Nephron progenitor cell (in vitro differentiated cells): ENCODE data around the gene CTSW.

Source experiments
- DNase-seq: peaks from one replicate; pipeline ENCODE4 v3.0.0; 2021
- H3K27ac Mint-ChIP-seq: 2 replicates; pipeline ENCODE4 v1.8.0; 2021; ENCODE audit warnings: mild to moderate bottlenecking, moderate library complexity, mixed read lengths
- H3K27me3 Mint-ChIP-seq: 2 replicates; pipeline ENCODE4 v1.8.0; 2021; ENCODE audit warnings: mild to moderate bottlenecking, low read depth, mixed read lengths; ENCODE audit not compliant: poor library complexity
- H3K36me3 Mint-ChIP-seq: 2 replicates; pipeline ENCODE4 v1.8.0; 2021; ENCODE audit warnings: low read depth, mixed read lengths
- H3K4me1 Mint-ChIP-seq: 2 replicates; pipeline ENCODE4 v1.8.0; 2021; ENCODE audit warnings: mixed read lengths
- H3K4me3 Mint-ChIP-seq: 2 replicates; pipeline ENCODE4 v1.8.0; 2021; ENCODE audit warnings: mild to moderate bottlenecking, moderate library complexity, mixed read lengths
- H3K9me3 Mint-ChIP-seq: 2 replicates; pipeline ENCODE4 v1.8.0; 2021; ENCODE audit warnings: mild to moderate bottlenecking, moderate library complexity, mixed read lengths
- TF ChIP-seq, protein P1 (sequence below): fragments of 200-600 bp; sonication (generic); IDR thresholded peaks from 2 replicates; pipeline ENCODE4 v1.5.0; 2021; ENCODE audit warnings: antibody characterized with exemption

CTSW gene

DNA sequence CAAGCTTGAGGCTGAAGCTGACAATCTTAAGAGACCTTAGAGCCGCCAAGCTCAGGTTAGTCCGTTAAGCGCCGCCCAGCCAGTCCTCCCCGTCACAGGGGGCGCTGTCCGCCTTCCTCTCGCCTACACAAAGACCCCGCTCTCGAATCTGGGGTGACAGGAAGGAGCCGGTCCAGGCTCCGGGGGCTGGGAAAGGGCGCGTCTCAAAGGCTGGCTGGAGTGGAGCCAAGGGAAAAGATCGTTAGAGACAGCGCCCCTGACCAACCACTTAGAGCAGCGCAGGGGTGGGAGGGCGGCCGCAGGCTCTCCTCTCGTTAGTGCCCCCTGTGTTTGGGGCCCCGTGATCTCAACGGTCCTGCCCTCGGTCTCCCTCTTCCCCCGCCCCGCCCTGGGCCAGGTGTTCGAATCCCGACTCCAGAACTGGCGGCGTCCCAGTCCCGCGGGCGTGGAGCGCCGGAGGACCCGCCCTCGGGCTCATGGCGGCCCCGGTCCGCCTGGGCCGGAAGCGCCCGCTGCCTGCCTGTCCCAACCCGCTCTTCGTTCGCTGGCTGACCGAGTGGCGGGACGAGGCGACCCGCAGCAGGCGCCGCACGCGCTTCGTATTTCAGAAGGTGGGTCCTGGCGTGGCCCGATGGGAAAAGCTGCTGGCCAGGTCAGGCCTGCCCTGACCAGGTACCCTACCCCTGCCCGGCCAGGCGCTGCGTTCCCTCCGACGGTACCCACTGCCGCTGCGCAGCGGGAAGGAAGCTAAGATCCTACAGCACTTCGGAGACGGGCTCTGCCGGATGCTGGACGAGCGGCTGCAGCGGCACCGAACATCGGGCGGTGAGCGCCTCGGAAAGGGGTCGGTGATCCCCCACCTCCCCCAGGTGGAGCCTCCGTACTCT is 19.1 kb upstream of the CTSW start, which contains the start of gene MUS81:
Gene MUS81 (plus strand): TSS at position 156 of the 887 bp plus-strand sequence. CDS start 321 bp downstream, at position 477.
- peaks cover 46% of the 10 kb centered on the region for H3K4me1 Mint-ChIP-seq
- DNase-seq: peak; percentile 97
- peak within 1 kb of the TSS; percentile 98 for H3K27ac Mint-ChIP-seq

GRCh38 chr11:65861165-65861505 is 18.5 kb upstream of the CTSW start:
- Mint-ChIP-seq H3K27ac (peak overlapping the region; percentile 83), H3K36me3 (peaks cover 13% of the 10 kb centered on the region), H3K9me3 (no peaks in the 10 kb centered on the region), H3K27me3 (peaks cover 11% of the 10 kb centered on the region), H3K4me1 (peaks cover 40% of the 10 kb centered on the region), H3K4me3 (peak overlapping the region; percentile 87)
- TF ChIP-seq, protein P1, sequence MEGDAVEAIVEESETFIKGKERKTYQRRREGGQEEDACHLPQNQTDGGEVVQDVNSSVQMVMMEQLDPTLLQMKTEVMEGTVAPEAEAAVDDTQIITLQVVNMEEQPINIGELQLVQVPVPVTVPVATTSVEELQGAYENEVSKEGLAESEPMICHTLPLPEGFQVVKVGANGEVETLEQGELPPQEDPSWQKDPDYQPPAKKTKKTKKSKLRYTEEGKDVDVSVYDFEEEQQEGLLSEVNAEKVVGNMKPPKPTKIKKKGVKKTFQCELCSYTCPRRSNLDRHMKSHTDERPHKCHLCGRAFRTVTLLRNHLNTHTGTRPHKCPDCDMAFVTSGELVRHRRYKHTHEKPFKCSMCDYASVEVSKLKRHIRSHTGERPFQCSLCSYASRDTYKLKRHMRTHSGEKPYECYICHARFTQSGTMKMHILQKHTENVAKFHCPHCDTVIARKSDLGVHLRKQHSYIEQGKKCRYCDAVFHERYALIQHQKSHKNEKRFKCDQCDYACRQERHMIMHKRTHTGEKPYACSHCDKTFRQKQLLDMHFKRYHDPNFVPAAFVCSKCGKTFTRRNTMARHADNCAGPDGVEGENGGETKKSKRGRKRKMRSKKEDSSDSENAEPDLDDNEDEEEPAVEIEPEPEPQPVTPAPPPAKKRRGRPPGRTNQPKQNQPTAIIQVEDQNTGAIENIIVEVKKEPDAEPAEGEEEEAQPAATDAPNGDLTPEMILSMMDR: no peak
- DNase-seq: no peak

More for the DNA sequence above, 19.1 kb upstream of the CTSW start, which contains the start of gene MUS81:
- Mint-ChIP-seq H3K9me3 (no peaks in the 10 kb centered on the region), H3K36me3 (peaks cover 19% of the 10 kb centered on the region), H3K4me3 (peak within 1 kb of the TSS; percentile 87), H3K27me3 (peaks cover 11% of the 10 kb centered on the region)
- TF ChIP-seq, protein P1: peak; percentile 87

DNA sequence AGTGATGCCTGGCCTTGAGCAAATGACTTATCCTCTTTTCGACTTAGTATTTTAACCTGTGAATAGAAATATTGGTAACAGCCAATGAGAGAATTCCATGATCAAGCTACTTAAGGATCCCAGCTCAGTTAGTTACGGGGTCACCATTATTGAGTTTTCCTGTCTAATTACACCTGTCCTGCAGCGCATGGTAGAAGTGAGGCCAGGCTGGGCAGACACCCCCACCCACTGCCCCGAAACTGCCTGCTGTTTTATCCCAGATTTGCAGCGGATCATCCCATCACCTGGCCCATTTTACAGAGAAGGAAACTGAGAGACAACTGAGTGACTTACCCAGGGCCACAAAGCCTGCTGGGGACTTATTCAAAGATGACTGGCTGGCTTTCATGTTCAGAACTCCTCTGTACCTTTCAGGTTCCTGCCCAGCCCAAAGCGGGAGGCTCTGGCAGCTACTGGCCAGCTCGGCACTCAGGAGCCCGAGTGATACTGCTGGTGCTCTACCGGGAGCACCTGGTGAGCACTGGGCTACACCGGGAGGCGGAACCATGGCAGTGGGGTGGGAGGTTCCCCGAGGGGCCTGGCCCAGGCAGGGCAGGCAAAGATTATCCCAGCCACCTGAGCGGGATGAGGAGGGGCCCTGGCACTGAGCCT is 18.0 kb upstream of the CTSW start:
- Mint-ChIP-seq H3K27ac (no peak overlapping the region), H3K9me3 (no peaks in the 10 kb centered on the region), H3K4me1 (peaks cover 35% of the 10 kb centered on the region), H3K4me3 (peak overlapping the region; percentile 87), H3K27me3 (peaks cover 9% of the 10 kb centered on the region), H3K36me3 (peaks cover 8% of the 10 kb centered on the region)
- TF ChIP-seq, protein P1: no peak
- DNase-seq: no peak

DNA sequence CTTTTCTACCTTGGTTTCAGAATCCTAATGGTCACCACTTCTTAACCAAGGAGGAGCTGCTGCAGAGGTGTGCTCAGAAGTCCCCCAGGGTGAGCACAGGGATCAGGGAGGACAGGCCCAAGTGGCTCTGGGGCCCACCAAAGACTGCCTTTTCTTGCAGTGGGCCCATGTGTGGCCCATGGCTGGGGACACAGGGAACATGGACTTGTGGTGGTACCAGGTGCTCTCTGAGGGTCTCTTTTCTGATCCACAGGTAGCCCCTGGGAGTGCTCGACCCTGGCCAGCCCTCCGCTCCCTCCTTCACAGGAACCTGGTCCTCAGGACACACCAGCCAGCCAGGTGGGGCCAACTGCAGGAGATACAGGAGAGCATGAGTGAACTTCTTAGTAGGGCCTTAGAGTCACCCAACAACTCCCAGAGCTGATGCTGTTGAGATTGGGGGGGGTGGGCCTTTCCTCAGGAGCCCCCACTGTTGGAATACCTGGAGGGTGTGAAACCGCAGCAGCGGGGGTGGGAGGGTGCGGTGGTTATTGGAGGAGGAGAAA is 17.4 kb upstream of the CTSW start:
- Mint-ChIP-seq H3K4me3 (peak overlapping the region; percentile 69), H3K4me1 (peaks cover 36% of the 10 kb centered on the region)

DNA sequence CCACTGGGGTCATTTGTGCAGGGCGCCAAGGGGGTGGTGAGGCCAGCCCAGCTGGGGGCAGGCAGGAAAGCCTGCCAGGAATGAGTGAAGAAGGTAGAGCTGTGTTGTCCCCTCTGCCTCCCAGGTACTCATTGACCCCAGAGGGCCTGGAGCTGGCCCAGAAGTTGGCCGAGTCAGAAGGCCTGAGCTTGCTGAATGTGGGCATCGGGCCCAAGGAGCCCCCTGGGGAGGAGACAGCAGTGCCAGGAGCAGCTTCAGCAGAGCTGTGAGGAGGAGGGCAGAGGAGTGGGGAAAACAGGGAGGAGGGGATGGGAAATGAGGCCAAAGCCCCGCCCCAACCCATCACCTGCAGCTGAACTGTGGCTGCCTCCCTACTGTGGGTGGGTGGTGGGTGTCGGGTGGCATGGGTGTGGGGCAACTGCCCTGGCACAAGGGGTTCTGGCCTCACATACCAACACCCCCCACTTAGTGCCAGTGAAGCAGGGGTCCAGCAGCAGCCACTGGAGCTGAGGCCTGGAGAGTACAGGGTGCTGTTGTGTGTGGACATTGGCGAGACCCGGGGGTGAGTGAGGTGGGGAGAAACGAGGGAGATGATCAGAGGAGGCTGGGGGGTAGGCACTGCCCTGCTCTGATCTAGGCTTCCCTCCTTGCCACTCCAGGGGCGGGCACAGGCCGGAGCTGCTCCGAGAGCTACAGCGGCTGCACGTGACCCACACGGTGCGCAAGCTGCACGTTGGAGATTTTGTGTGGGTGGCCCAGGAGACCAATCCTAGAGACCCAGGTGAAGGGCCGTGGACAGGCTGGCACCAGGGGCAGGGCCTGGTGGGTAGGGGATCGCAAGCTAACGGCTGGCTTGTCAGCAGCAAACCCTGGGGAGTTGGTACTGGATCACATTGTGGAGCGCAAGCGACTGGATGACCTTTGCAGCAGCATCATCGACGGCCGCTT is 16.4 kb upstream of the CTSW start:
- peak overlapping the region; percentile 69 for H3K4me3 Mint-ChIP-seq
- TF ChIP-seq, protein P1: no peak

More for the DNA sequence above, 17.4 kb upstream of the CTSW start:
- no peaks in the 10 kb centered on the region for H3K9me3 Mint-ChIP-seq
- DNase-seq: no peak
- no peak overlapping the region for H3K27ac Mint-ChIP-seq
- H3K36me3 Mint-ChIP-seq: peaks cover 8% of the 10 kb centered on the region
- peaks cover 6% of the 10 kb centered on the region for H3K27me3 Mint-ChIP-seq
- TF ChIP-seq, protein P1: no peak

More for the DNA sequence above, 16.4 kb upstream of the CTSW start:
- DNase-seq: no peak
- Mint-ChIP-seq H3K27me3 (peaks cover 6% of the 10 kb centered on the region), H3K4me1 (peaks cover 45% of the 10 kb centered on the region), H3K36me3 (peaks cover 13% of the 10 kb centered on the region), H3K9me3 (no peaks in the 10 kb centered on the region), H3K27ac (peak overlapping the region; percentile 32)
